ENCODE results near the gene NTM.

GRCh38 chr11:131397675-131398074, 27.3 kb downstream of the NTM start:
- TF ChIP-seq POLR2AphosphoS5 (IDR thresholded peaks at IDR 0.05; ENCODE audit: borderline replicate concordance, low read depth, low read length) = no peak
- no peak for TF ChIP-seq EZH2 (IDR thresholded peaks at IDR 0.05)
